Bronchial epithelial cell (primary cell): ENCODE measurements around the gene GGTA1. TPM values are rescaled to one million over a fixed set of nuclear protein-coding genes. Genes with fewer than 3 reads are reported as not detected.

Source experiments
- DNase-seq: peaks from one replicate; pipeline ENCODE4 v3.0.0-alpha.2; 2010; ENCODE audit warnings: low read depth
- FAIRE-seq: peaks from 2 replicates; lab custom pipeline; 2011; peaks lifted over from hg19 to GRCh38; lab: Jason Lieb, UNC
- H3K27me3 ChIP-seq: 2 replicates; pipeline ENCODE4 v1.5.1; 2011; ENCODE audit warnings: low read length; ENCODE audit not compliant: control insufficient read depth, insufficient read depth
- H3K36me3 ChIP-seq: 2 replicates; pipeline ENCODE4 v1.5.1; 2011; ENCODE audit warnings: low read length; ENCODE audit not compliant: control insufficient read depth, insufficient read depth
- H3K4me3 ChIP-seq: 2 replicates; pipeline ENCODE4 v1.5.1; 2011; ENCODE audit warnings: mild to moderate bottlenecking, low read depth, low read length, control low read depth
- CTCF ChIP-seq: IDR thresholded peaks from 2 replicates; pipeline ENCODE4 v1.5.1; 2011; ENCODE audit warnings: mild to moderate bottlenecking, moderate library complexity, low read length, control low read depth, inconsistent platforms; ENCODE audit not compliant: insufficient read depth, severe bottlenecking
- total RNA-seq: library from RNA; depleted of rRNA; stranded (reverse); fragments of >200 nt; gene quantifications from 2 replicates; pipeline ENCODE4 v1.2.1, GENCODE V29; 2014

GGTA1 gene
- total RNA-seq, 1 donor from 2014 or later = not detected

GRCh38 chr9:121541256-121541655 is 41.6 kb upstream of the GGTA1 start:
- Histone ChIP-seq H3K4me3 (no peak overlapping the region), H3K27me3 (peaks cover 2% of the 10 kb centered on the region), H3K36me3 (no peaks in the 10 kb centered on the region)
- TF ChIP-seq CTCF = no peak
- no peak for DNase-seq
- FAIRE-seq = no peak

GRCh38 chr9:121538221-121538620 is 38.6 kb upstream of the GGTA1 start:
- Histone ChIP-seq H3K27me3 (peaks cover 2% of the 10 kb centered on the region), H3K36me3 (no peaks in the 10 kb centered on the region), H3K4me3 (no peak overlapping the region)
- FAIRE-seq (no peak), DNase-seq (peak; percentile 26)
- TF ChIP-seq CTCF = peak; percentile 31

GRCh38 chr9:121537283-121537682 is 37.6 kb upstream of the GGTA1 start:
- Histone ChIP-seq H3K4me3 (no peak overlapping the region), H3K27me3 (peaks cover 2% of the 10 kb centered on the region), H3K36me3 (no peaks in the 10 kb centered on the region)
- FAIRE-seq (no peak), DNase-seq (no peak)
- no peak for TF ChIP-seq CTCF

- FAIRE-seq (no peak), DNase-seq (no peak)
- no peaks in the 10 kb centered on the region for H3K36me3 ChIP-seq
- H3K27me3 ChIP-seq = no peaks in the 10 kb centered on the region
- no peak for TF ChIP-seq CTCF
- no peak overlapping the region for H3K4me3 ChIP-seq
Measured at GRCh38 chr9:121532881-121533280, 33.2 kb upstream of the GGTA1 start.

- no peak for TF ChIP-seq CTCF
Measured at GRCh38 chr9:121529237-121529987, 29.8 kb upstream of the GGTA1 start.

GRCh38 chr9:121528642-121529041 is 29.0 kb upstream of the GGTA1 start:
- Histone ChIP-seq H3K27me3 (no peaks in the 10 kb centered on the region), H3K36me3 (no peaks in the 10 kb centered on the region), H3K4me3 (no peak overlapping the region)
- DNase-seq = no peak
- no peak for FAIRE-seq
- no peak for TF ChIP-seq CTCF

More at GRCh38 chr9:121529237-121529987, 29.8 kb upstream of the GGTA1 start:
- Histone ChIP-seq H3K36me3 (no peaks in the 10 kb centered on the region), H3K4me3 (no peak overlapping the region), H3K27me3 (no peaks in the 10 kb centered on the region)
- DNase-seq (peak; percentile 85), FAIRE-seq (no peak)
